ENCODE results near the gene SLC18B1.
A peak's percentile ranks its signal among the peaks of the same experiment; 100 is the strongest.

The SLC18B1 gene

GRCh38 chr6:132797951-132798868, at the start of gene SLC18B1:
Gene SLC18B1, minus strand, starts transcription at chr6:132798637. Its CDS starts 181 bp downstream, at chr6:132798456.
- Histone ChIP-seq H3K27ac (ENCODE audit: low read depth, low read length) (peak within 1 kb of the TSS; percentile 73), H3K27me3 (ENCODE audit: control insufficient read depth, insufficient read depth, low read length) (no peaks in the 10 kb centered on the region), H3K9ac (ENCODE audit: low read length) (peak within 1 kb of the TSS; percentile 39), H3K36me3 (ENCODE audit: control insufficient read depth, insufficient read depth, low read length) (no peaks in the 10 kb centered on the region), H3K4me3 (ENCODE audit: low read length) (peak within 1 kb of the TSS; percentile 87), H3K4me1 (ENCODE audit: control insufficient read depth, insufficient read depth, low read length) (no peaks in the 10 kb centered on the region)

GRCh38 chr6:132843316-132844035, 45.0 kb upstream of the SLC18B1 start:
- H3K27me3 ChIP-seq (ENCODE audit: control insufficient read depth, insufficient read depth, low read length): no peaks in the 10 kb centered on the region
- no peaks in the 10 kb centered on the region for H3K36me3 ChIP-seq (ENCODE audit: control insufficient read depth, insufficient read depth, low read length)
- no peak overlapping the region for H3K4me3 ChIP-seq (ENCODE audit: low read length)
- H3K27ac ChIP-seq (ENCODE audit: low read depth, low read length): no peak overlapping the region
- no peaks in the 10 kb centered on the region for H3K4me1 ChIP-seq (ENCODE audit: control insufficient read depth, insufficient read depth, low read length)
- H3K9ac ChIP-seq (ENCODE audit: low read length): no peak overlapping the region

GRCh38 chr6:132841966-132842365, 43.5 kb upstream of the SLC18B1 start:
- Histone ChIP-seq H3K36me3 (ENCODE audit: control insufficient read depth, insufficient read depth, low read length) (no peaks in the 10 kb centered on the region), H3K9ac (ENCODE audit: low read length) (no peak overlapping the region), H3K27me3 (ENCODE audit: control insufficient read depth, insufficient read depth, low read length) (no peaks in the 10 kb centered on the region), H3K4me3 (ENCODE audit: low read length) (no peak overlapping the region), H3K27ac (ENCODE audit: low read depth, low read length) (no peak overlapping the region), H3K4me1 (ENCODE audit: control insufficient read depth, insufficient read depth, low read length) (no peaks in the 10 kb centered on the region)

- no peaks in the 10 kb centered on the region for H3K4me1 ChIP-seq (ENCODE audit: control insufficient read depth, insufficient read depth, low read length)
- H3K27ac ChIP-seq (ENCODE audit: low read depth, low read length): no peak overlapping the region
- H3K27me3 ChIP-seq (ENCODE audit: control insufficient read depth, insufficient read depth, low read length): no peaks in the 10 kb centered on the region
- no peaks in the 10 kb centered on the region for H3K36me3 ChIP-seq (ENCODE audit: control insufficient read depth, insufficient read depth, low read length)
- no peak overlapping the region for H3K4me3 ChIP-seq (ENCODE audit: low read length)
- no peak overlapping the region for H3K9ac ChIP-seq (ENCODE audit: low read length)
Observed at GRCh38 chr6:132832891-132833290, 34.5 kb upstream of the SLC18B1 start.

GRCh38 chr6:132830334-132830751, 31.9 kb upstream of the SLC18B1 start:
- Histone ChIP-seq H3K27me3 (ENCODE audit: control insufficient read depth, insufficient read depth, low read length) (no peaks in the 10 kb centered on the region), H3K27ac (ENCODE audit: low read depth, low read length) (no peak overlapping the region), H3K9ac (ENCODE audit: low read length) (no peak overlapping the region), H3K4me3 (ENCODE audit: low read length) (no peak overlapping the region), H3K4me1 (ENCODE audit: control insufficient read depth, insufficient read depth, low read length) (no peaks in the 10 kb centered on the region), H3K36me3 (ENCODE audit: control insufficient read depth, insufficient read depth, low read length) (no peaks in the 10 kb centered on the region)

GRCh38 chr6:132820629-132821381, 22.4 kb upstream of the SLC18B1 start:
- no peak overlapping the region for H3K27ac ChIP-seq (ENCODE audit: low read depth, low read length)
- H3K4me1 ChIP-seq (ENCODE audit: control insufficient read depth, insufficient read depth, low read length): peaks cover 9% of the 10 kb centered on the region
- no peak overlapping the region for H3K9ac ChIP-seq (ENCODE audit: low read length)

GRCh38 chr6:132819405-132820161, 21.1 kb upstream of the SLC18B1 start:
- Histone ChIP-seq H3K4me1 (ENCODE audit: control insufficient read depth, insufficient read depth, low read length) (peaks cover 18% of the 10 kb centered on the region), H3K4me3 (ENCODE audit: low read length) (no peak overlapping the region), H3K27ac (ENCODE audit: low read depth, low read length) (no peak overlapping the region), H3K27me3 (ENCODE audit: control insufficient read depth, insufficient read depth, low read length) (no peaks in the 10 kb centered on the region), H3K36me3 (ENCODE audit: control insufficient read depth, insufficient read depth, low read length) (peaks cover 21% of the 10 kb centered on the region), H3K9ac (ENCODE audit: low read length) (no peak overlapping the region)

More at GRCh38 chr6:132820629-132821381, 22.4 kb upstream of the SLC18B1 start:
- Histone ChIP-seq H3K27me3 (ENCODE audit: control insufficient read depth, insufficient read depth, low read length) (no peaks in the 10 kb centered on the region), H3K36me3 (ENCODE audit: control insufficient read depth, insufficient read depth, low read length) (peaks cover 17% of the 10 kb centered on the region), H3K4me3 (ENCODE audit: low read length) (no peak overlapping the region)

GRCh38 chr6:132818404-132819359, 20.2 kb upstream of the SLC18B1 start:
- Histone ChIP-seq H3K36me3 (ENCODE audit: control insufficient read depth, insufficient read depth, low read length) (peaks cover 21% of the 10 kb centered on the region), H3K9ac (ENCODE audit: low read length) (no peak overlapping the region), H3K4me3 (ENCODE audit: low read length) (no peak overlapping the region), H3K27ac (ENCODE audit: low read depth, low read length) (no peak overlapping the region), H3K4me1 (ENCODE audit: control insufficient read depth, insufficient read depth, low read length) (peaks cover 18% of the 10 kb centered on the region), H3K27me3 (ENCODE audit: control insufficient read depth, insufficient read depth, low read length) (no peaks in the 10 kb centered on the region)

GRCh38 chr6:132817554-132818403, 19.3 kb upstream of the SLC18B1 start:
- peaks cover 18% of the 10 kb centered on the region for H3K4me1 ChIP-seq (ENCODE audit: control insufficient read depth, insufficient read depth, low read length)
- no peak overlapping the region for H3K27ac ChIP-seq (ENCODE audit: low read depth, low read length)
- no peaks in the 10 kb centered on the region for H3K27me3 ChIP-seq (ENCODE audit: control insufficient read depth, insufficient read depth, low read length)
- no peak overlapping the region for H3K4me3 ChIP-seq (ENCODE audit: low read length)
- peaks cover 21% of the 10 kb centered on the region for H3K36me3 ChIP-seq (ENCODE audit: control insufficient read depth, insufficient read depth, low read length)
- H3K9ac ChIP-seq (ENCODE audit: low read length): no peak overlapping the region

GRCh38 chr6:132816660-132817059, 18.2 kb upstream of the SLC18B1 start:
- no peak overlapping the region for H3K27ac ChIP-seq (ENCODE audit: low read depth, low read length)
- H3K27me3 ChIP-seq (ENCODE audit: control insufficient read depth, insufficient read depth, low read length): no peaks in the 10 kb centered on the region
- H3K4me1 ChIP-seq (ENCODE audit: control insufficient read depth, insufficient read depth, low read length): peaks cover 24% of the 10 kb centered on the region
- H3K4me3 ChIP-seq (ENCODE audit: low read length): no peak overlapping the region
- peaks cover 21% of the 10 kb centered on the region for H3K36me3 ChIP-seq (ENCODE audit: control insufficient read depth, insufficient read depth, low read length)
- H3K9ac ChIP-seq (ENCODE audit: low read length): no peak overlapping the region

Measured in rectal smooth muscle tissue (tissue), 1 donor.